Nephron (organoid): ENCODE measurements around the gene RFTN1.

ENCODE experiments used
- H3K27ac Mint-ChIP-seq, 3 experiments: 2 replicates each; pipeline ENCODE4 v1.8.0; 2020; ENCODE audit warnings: mixed read lengths in 3 of 3, mild to moderate bottlenecking in 2 of 3, moderate library complexity in 1 of 3
- H3K27me3 Mint-ChIP-seq: 2 replicates; pipeline ENCODE4 v1.8.0; 2021; ENCODE audit warnings: low read depth, mild to moderate bottlenecking, moderate library complexity, mixed read lengths
- H3K36me3 Mint-ChIP-seq: 2 replicates; pipeline ENCODE4 v1.8.0; 2020; ENCODE audit warnings: low read depth, mixed read lengths
- H3K4me1 Mint-ChIP-seq: 2 replicates; pipeline ENCODE4 v1.8.0; 2020; ENCODE audit warnings: mixed read lengths
- H3K4me3 Mint-ChIP-seq, 3 experiments: 2 replicates each; pipeline ENCODE4 v1.8.0; 2020; ENCODE audit warnings: mild to moderate bottlenecking in 3 of 3, mixed read lengths in 3 of 3, moderate library complexity in 2 of 3
- H3K9me3 Mint-ChIP-seq: 2 replicates; pipeline ENCODE4 v1.8.0; 2020; ENCODE audit warnings: mixed read lengths
- TF ChIP-seq, protein P1 (sequence below), 3 experiments: fragments of 200-600 bp; sonication (generic); IDR thresholded peaks; one replicate each; pipeline ENCODE4 v1.5.0; 2021; ENCODE audit warnings: antibody characterized with exemption in 3 of 3; ENCODE audit not compliant: unreplicated experiment in 3 of 3

Gene RFTN1

DNA sequence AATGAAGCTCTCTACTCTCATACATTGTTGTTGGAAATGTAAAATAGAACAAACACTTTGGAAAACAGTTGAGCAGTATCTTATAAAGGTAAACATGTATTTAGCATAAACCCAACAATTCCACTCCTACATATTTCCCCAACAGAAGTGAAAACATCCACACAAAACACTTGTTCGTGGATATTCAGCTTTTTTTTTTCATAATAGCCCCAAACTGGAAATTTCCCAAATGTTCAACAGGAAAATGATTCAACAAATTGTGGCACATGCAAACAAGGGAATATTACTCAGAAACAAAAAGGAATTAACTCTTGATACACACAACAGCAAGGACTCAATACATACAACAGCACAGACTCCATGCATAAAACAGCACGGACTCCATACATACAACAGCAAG, 28.5 kb downstream of the RFTN1 start:
- Mint-ChIP-seq H3K27me3 (no peaks in the 10 kb centered on the region), H3K4me1 (peaks cover 42% of the 10 kb centered on the region), H3K36me3 (peaks cover 3% of the 10 kb centered on the region), H3K9me3 (no peaks in the 10 kb centered on the region), H3K27ac (peak overlapping the region; percentile 11 to 79 (median 17)), H3K4me3 (no peak overlapping the region)
- TF ChIP-seq, protein P1, sequence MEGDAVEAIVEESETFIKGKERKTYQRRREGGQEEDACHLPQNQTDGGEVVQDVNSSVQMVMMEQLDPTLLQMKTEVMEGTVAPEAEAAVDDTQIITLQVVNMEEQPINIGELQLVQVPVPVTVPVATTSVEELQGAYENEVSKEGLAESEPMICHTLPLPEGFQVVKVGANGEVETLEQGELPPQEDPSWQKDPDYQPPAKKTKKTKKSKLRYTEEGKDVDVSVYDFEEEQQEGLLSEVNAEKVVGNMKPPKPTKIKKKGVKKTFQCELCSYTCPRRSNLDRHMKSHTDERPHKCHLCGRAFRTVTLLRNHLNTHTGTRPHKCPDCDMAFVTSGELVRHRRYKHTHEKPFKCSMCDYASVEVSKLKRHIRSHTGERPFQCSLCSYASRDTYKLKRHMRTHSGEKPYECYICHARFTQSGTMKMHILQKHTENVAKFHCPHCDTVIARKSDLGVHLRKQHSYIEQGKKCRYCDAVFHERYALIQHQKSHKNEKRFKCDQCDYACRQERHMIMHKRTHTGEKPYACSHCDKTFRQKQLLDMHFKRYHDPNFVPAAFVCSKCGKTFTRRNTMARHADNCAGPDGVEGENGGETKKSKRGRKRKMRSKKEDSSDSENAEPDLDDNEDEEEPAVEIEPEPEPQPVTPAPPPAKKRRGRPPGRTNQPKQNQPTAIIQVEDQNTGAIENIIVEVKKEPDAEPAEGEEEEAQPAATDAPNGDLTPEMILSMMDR (IDR thresholded peaks at IDR 0.05; ENCODE audit: unreplicated experiment in 3 of 3), result no peak

DNA sequence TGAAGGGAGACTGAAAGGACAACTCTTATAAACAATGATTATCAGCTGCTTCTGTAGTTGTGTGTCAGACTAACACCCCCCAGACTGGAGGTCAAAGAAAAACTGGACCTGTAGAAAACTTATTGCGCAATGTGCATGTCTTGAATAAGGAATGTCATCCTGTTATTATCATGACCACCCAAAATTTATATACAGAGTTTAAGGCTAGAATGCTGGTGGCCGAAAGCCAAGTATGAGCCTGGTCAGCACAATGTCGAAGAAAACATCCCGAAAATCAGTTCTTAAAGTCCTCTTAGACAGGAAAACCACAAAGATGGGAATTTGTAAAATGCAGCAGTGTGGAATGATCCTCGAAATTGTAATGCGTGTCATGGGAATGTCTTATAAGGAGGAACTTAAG, 29.3 kb downstream of the RFTN1 start:
- Mint-ChIP-seq H3K27me3 (no peaks in the 10 kb centered on the region), H3K9me3 (no peaks in the 10 kb centered on the region), H3K4me3 (no peak overlapping the region), H3K36me3 (no peaks in the 10 kb centered on the region), H3K27ac (peak overlapping the region; percentile 66 to 79 (median 73)), H3K4me1 (peaks cover 40% of the 10 kb centered on the region)
- TF ChIP-seq, protein P1 (IDR thresholded peaks at IDR 0.05; ENCODE audit: unreplicated experiment in 3 of 3), result no peak

DNA sequence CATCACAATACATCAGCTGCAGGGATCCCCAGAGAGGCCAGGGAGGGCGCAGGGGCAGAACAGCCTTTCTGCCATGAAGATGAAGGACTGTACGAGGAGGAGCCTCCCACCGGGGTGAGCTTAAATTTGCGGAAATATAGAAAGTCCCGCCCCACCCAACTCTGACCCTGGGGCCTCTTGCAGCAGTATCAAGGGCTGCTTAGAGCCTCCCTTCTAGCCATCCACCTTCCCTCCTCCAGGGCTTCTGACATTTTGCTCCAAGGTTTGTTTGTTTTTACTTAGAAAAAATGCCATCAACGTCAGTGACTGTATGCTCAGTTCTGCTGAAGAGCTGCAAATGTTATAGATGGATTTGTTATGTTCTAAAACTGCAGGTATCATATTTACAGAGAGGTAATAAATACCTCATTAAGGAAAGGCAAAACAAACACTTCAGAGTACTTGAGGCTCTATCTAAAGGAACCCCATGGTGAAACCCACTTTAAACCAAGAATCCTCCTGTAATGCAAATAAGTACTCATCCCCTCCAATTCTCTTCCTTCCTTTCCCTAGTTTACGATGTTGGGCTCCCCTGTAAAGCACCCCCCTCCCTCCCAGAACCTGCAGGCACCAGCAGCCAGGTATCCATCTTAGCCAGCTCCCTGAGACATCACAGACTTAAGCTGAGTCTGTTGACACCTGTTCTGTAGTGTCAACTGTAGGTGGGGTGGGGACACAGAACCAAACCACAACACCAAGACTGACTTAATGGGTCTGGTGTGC, 30.5 kb downstream of the RFTN1 start:
- Mint-ChIP-seq H3K9me3 (no peaks in the 10 kb centered on the region), H3K27ac (peak overlapping the region; percentile 28 to 73 (median 66)), H3K36me3 (no peaks in the 10 kb centered on the region), H3K4me3 (peak overlapping the region in 2 of 3 experiments; percentile 5 to 15), H3K27me3 (no peaks in the 10 kb centered on the region), H3K4me1 (peaks cover 40% of the 10 kb centered on the region)
- TF ChIP-seq, protein P1 (IDR thresholded peaks at IDR 0.05; ENCODE audit: unreplicated experiment in 3 of 3), result no peak

DNA sequence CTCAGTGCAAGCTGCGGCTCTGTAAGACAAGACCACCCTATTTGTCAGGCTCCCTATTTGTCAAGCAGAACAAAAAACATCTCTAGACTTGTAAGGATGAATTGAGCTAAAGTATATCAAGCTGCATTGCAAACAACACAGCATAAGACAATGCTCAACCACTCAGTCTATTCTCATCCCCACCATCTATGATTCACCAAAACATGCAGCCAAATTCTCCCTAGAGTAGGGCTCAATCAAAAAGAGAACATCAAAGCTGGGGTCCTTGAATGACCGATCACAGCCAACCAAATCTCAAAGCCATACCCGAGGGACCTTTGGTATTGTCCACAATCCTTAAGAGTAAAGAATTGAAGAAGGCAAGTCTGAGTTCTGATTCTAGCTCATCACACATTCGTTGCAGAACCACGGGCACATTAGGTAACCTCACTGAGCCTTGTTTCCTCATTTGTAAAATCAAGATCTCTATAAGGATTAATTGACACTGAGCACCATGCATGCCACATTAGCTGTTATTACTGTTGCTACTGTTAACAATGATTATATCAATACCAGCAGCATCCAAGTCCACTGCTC, 31.2 kb downstream of the RFTN1 start:
- H3K36me3 Mint-ChIP-seq, result peaks cover 2% of the 10 kb centered on the region
- peak overlapping the region in 1 of 3 experiments; percentile 5 for H3K4me3 Mint-ChIP-seq
- TF ChIP-seq, protein P1 (IDR thresholded peaks at IDR 0.05; ENCODE audit: unreplicated experiment in 3 of 3), result no peak
- peak overlapping the region; percentile 66 to 76 (median 73) for H3K27ac Mint-ChIP-seq
- H3K27me3 Mint-ChIP-seq, result no peaks in the 10 kb centered on the region
- peaks cover 1% of the 10 kb centered on the region for H3K9me3 Mint-ChIP-seq
- H3K4me1 Mint-ChIP-seq, result peaks cover 42% of the 10 kb centered on the region

DNA sequence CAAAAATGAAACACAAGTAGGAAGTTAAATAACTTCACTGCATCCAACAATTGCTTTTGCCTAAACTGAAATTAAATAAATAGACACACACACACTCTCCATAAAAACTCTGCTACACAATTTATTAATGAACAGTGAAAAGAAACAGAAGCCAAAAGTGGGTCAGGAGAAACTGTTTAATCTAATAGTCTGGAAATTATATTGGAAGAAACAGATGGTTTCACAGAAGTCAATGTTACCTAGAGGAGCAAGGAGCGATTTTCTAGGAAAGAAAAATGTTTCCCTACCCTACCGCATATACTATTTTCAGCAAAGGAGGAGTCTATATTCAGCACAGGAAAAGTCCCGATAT, 32.0 kb downstream of the RFTN1 start:
- peaks cover 2% of the 10 kb centered on the region for H3K9me3 Mint-ChIP-seq
- TF ChIP-seq, protein P1 (IDR thresholded peaks at IDR 0.05; ENCODE audit: unreplicated experiment in 3 of 3), result no peak
- peaks cover 50% of the 10 kb centered on the region for H3K4me1 Mint-ChIP-seq
- H3K27me3 Mint-ChIP-seq, result no peaks in the 10 kb centered on the region
- peak overlapping the region; percentile 61 to 80 (median 76) for H3K27ac Mint-ChIP-seq
- peak overlapping the region in 1 of 3 experiments; percentile 1 for H3K4me3 Mint-ChIP-seq
- peaks cover 4% of the 10 kb centered on the region for H3K36me3 Mint-ChIP-seq
